H1 (cell line): ENCODE data around the gene OR2F2. TPM values are rescaled to one million over a fixed set of nuclear protein-coding genes. Genes with fewer than 3 reads are reported as not detected.

Experiments used
- CTCF ChIA-PET: fragments of 300-600 bp; sonication (Branson Sonifier 250); formaldehyde crosslinking; loops from one replicate; lab custom pipeline; 2021; ENCODE audit not compliant: partially characterized antibody; lab: Charles Lee
- POLR2A ChIA-PET: fragments of 300-600 bp; sonication (Branson Sonifier 250); formaldehyde crosslinking; loops from one replicate; lab custom pipeline; 2021; ENCODE audit warnings: inconsistent platforms; ENCODE audit not compliant: partially characterized antibody; lab: Charles Lee
- DNase-seq, 2 experiments: peaks; one replicate each; pipeline versions ENCODE4 v3.0.0 to v3.0.0-alpha.2; 2010 to 2022; ENCODE audit warnings: low spot score in 2 of 2, low read depth in 1 of 2, mixed read lengths in 1 of 2
- FAIRE-seq: peaks from 2 replicates; lab custom pipeline; 2011; peaks lifted over from hg19 to GRCh38; lab: Jason Lieb, UNC
- H2AFZ ChIP-seq: 2 replicates; pipeline ENCODE4 v1.8.1; 2012; ENCODE audit warnings: low read length, inconsistent platforms
- H2AK5ac ChIP-seq: 2 replicates; pipeline ENCODE4 v1.6.1; 2013; ENCODE audit warnings: low read depth, low read length
- H2BK120ac ChIP-seq: replicated peaks from 2 replicates; pipeline ENCODE3; 2013; ENCODE audit warnings: low read depth, low read length, inconsistent platforms
- H2BK12ac ChIP-seq: 2 replicates; pipeline ENCODE4 v1.6.1; 2013; ENCODE audit warnings: low read depth, low read length
- H2BK15ac ChIP-seq: 2 replicates; pipeline ENCODE4 v1.6.1; 2013; ENCODE audit warnings: low read length
- H2BK20ac ChIP-seq: 2 replicates; pipeline ENCODE4 v1.6.1; 2013; ENCODE audit warnings: low read length
- H2BK5ac ChIP-seq: 2 replicates; pipeline ENCODE4 v1.6.1; 2013; ENCODE audit warnings: low read depth, low read length
- H3K14ac ChIP-seq: 2 replicates; pipeline ENCODE4 v1.6.1; 2013; ENCODE audit warnings: inconsistent platforms; ENCODE audit not compliant: insufficient read length
- H3K18ac ChIP-seq: 2 replicates; pipeline ENCODE4 v1.6.1; 2013; ENCODE audit warnings: low read length; ENCODE audit errors: extremely low read depth
- H3K23ac ChIP-seq: 2 replicates; pipeline ENCODE4 v1.6.1; 2013; ENCODE audit warnings: inconsistent platforms; ENCODE audit not compliant: insufficient read length
- H3K23me2 ChIP-seq: 2 replicates; pipeline ENCODE4 v1.6.1; 2013; ENCODE audit warnings: low read depth, low read length
- H3K27ac ChIP-seq: 2 replicates; pipeline ENCODE4 v1.6.1; 2011; ENCODE audit warnings: low read depth, low read length, inconsistent platforms
- H3K27me3 ChIP-seq, 4 experiments: replicated peaks in 1 of 4; 1 replicate in 1 of 4; 2 replicates in 3 of 4; pipeline versions ENCODE4 v1.6.1 to v1.8.1; 2011 to 2013; ENCODE audit warnings: low read length in 3 of 4, mild to moderate bottlenecking in 3 of 4, inconsistent platforms in 2 of 4, mixed read lengths in 2 of 4, moderate library complexity in 1 of 4; ENCODE audit not compliant: control insufficient read depth in 3 of 4, insufficient read depth in 3 of 4; ENCODE audit errors: extremely low read depth in 1 of 4
- H3K36me3 ChIP-seq, 4 experiments: 2 replicates each; pipeline versions ENCODE4 v1.6.1 to v1.8.1; 2011 to 2013; ENCODE audit warnings: mild to moderate bottlenecking in 4 of 4, low read length in 3 of 4, moderate library complexity in 2 of 4, control low read depth in 1 of 4, inconsistent platforms in 1 of 4; ENCODE audit not compliant: insufficient read depth in 4 of 4, control insufficient read depth in 2 of 4
- H3K4ac ChIP-seq: replicated peaks from 2 replicates; pipeline ENCODE3; 2013; ENCODE audit warnings: low read length, low read depth, mixed read lengths, inconsistent platforms; ENCODE audit not compliant: insufficient read length
- H3K4me1 ChIP-seq, 4 experiments: replicated peaks in 1 of 4; 1 replicate in 1 of 4; 2 replicates in 3 of 4; pipeline versions ENCODE4 v1.6.1 to v1.8.1; 2011 to 2013; ENCODE audit warnings: low read length in 3 of 4, inconsistent platforms in 2 of 4, mixed read lengths in 1 of 4; ENCODE audit not compliant: insufficient read depth in 4 of 4, control insufficient read depth in 3 of 4
- H3K4me2 ChIP-seq, 2 experiments: 2 replicates each; pipeline versions ENCODE4 v1.6.1 to v1.8.1; 2011 to 2013; ENCODE audit warnings: low read depth in 2 of 2, low read length in 2 of 2, control low read depth in 1 of 2, inconsistent platforms in 1 of 2, mild to moderate bottlenecking in 1 of 2; ENCODE audit not compliant: insufficient read depth in 1 of 2
- H3K4me3 ChIP-seq, 4 experiments: fragments of 200-600, 300-600 bp in 1 of 4; sonication (generic), shearing (Covaris generic), sonication (Bioruptor Twin) in 1 of 4; 2 replicates each; pipeline versions ENCODE4 v1.5.1 to v1.8.1; 2011 to 2016; ENCODE audit warnings: low read length in 4 of 4, low read depth in 3 of 4, control low read depth in 2 of 4, inconsistent platforms in 2 of 4, mild to moderate bottlenecking in 2 of 4, mixed read lengths in 1 of 4, moderate library complexity in 1 of 4; ENCODE audit not compliant: insufficient read depth in 2 of 4; ENCODE audit errors: extremely low read depth in 1 of 4
- H3K56ac ChIP-seq: replicated peaks from 2 replicates; pipeline ENCODE3; 2013; ENCODE audit warnings: low read depth, mild to moderate bottlenecking, mixed read lengths, low read length, inconsistent platforms; ENCODE audit not compliant: insufficient read length
- H3K79me1 ChIP-seq: 2 replicates; pipeline ENCODE4 v1.6.1; 2013; ENCODE audit warnings: low read depth, low read length, control low read depth
- H3K79me2 ChIP-seq, 2 experiments: 2 replicates each; pipeline versions ENCODE4 v1.6.1 to v1.8.1; 2012 to 2013; ENCODE audit warnings: low read length in 2 of 2, mild to moderate bottlenecking in 2 of 2, inconsistent platforms in 1 of 2; ENCODE audit not compliant: insufficient read depth in 2 of 2, control insufficient read depth in 1 of 2
- H3K9ac ChIP-seq, 4 experiments: replicated peaks in 1 of 4; 1 replicate in 1 of 4; 2 replicates in 3 of 4; pipeline versions ENCODE4 v1.6.1 to v1.8.1; 2011 to 2013; ENCODE audit warnings: low read depth in 3 of 4, low read length in 3 of 4, control low read depth in 2 of 4, mild to moderate bottlenecking in 2 of 4, moderate library complexity in 2 of 4, inconsistent platforms in 1 of 4; ENCODE audit errors: extremely low read depth in 1 of 4
- H3K9me3 ChIP-seq, 2 experiments: 2 replicates each; pipeline versions ENCODE4 v1.6.1 to v1.8.1; 2012 to 2013; ENCODE audit warnings: mild to moderate bottlenecking in 2 of 2, moderate library complexity in 2 of 2, control low read depth in 1 of 2, inconsistent platforms in 1 of 2, low read depth in 1 of 2, low read length in 1 of 2, mixed read lengths in 1 of 2; ENCODE audit not compliant: insufficient read depth in 2 of 2
- H4K20me1 ChIP-seq, 2 experiments: replicated peaks in 1 of 2; 2 replicates each; pipeline versions ENCODE3 to v1.8.1; 2011 to 2013; ENCODE audit warnings: inconsistent platforms in 2 of 2, low read length in 2 of 2, mild to moderate bottlenecking in 1 of 2; ENCODE audit not compliant: insufficient read depth in 2 of 2, control insufficient read depth in 1 of 2
- H4K5ac ChIP-seq: 2 replicates; pipeline ENCODE4 v1.6.1; 2013; ENCODE audit warnings: low read length, low read depth, mixed read lengths, inconsistent platforms; ENCODE audit not compliant: insufficient read length
- H4K8ac ChIP-seq: 2 replicates; pipeline ENCODE4 v1.8.0; 2013; ENCODE audit warnings: mild to moderate bottlenecking, moderate library complexity, low read length, inconsistent platforms; ENCODE audit not compliant: insufficient read depth; ENCODE audit errors: extremely low read depth
- H4K91ac ChIP-seq: replicated peaks from 2 replicates; pipeline ENCODE3; 2013; ENCODE audit warnings: low read length, mixed read lengths, inconsistent platforms; ENCODE audit not compliant: insufficient read length
- ASH2L ChIP-seq: fragments of 200-600, 300-600 bp; sonication (generic); IDR thresholded peaks from one replicate; pipeline ENCODE4 v1.7.1; 2017; ENCODE audit warnings: low read length
- BRCA1 ChIP-seq: IDR thresholded peaks from 2 replicates; pipeline ENCODE4 v1.6.1; 2012; ENCODE audit warnings: low read depth, low read length, improper control_type of control experiment
- CBX5 ChIP-seq: fragments of 300-800, 300-1000 bp; sonication (generic); IDR thresholded peaks from 2 replicates; pipeline ENCODE4 v1.7.1; 2016; ENCODE audit warnings: antibody characterized with exemption, low read length, low read depth
- CHD2 ChIP-seq: IDR thresholded peaks from 2 replicates; pipeline ENCODE4 v1.6.1; 2012; ENCODE audit warnings: low read length, improper control_type of control experiment
- CTBP2 ChIP-seq: IDR thresholded peaks from 2 replicates; pipeline ENCODE4 v1.7.0; 2011; ENCODE audit warnings: borderline replicate concordance, mild to moderate bottlenecking, moderate library complexity, mixed read lengths, low read length; ENCODE audit not compliant: insufficient read depth, insufficient read length
- CTCF ChIP-seq, 3 experiments: IDR thresholded peaks; 1 replicate in 2 of 3; 2 replicates in 1 of 3; pipeline versions ENCODE4 v1.5.1 to v1.6.1; 2011; ENCODE audit warnings: low read length in 3 of 3, mild to moderate bottlenecking in 3 of 3, inconsistent platforms in 2 of 3, low read depth in 1 of 3, moderate library complexity in 1 of 3; ENCODE audit not compliant: insufficient read depth in 1 of 3; ENCODE audit errors: control extremely low read depth in 1 of 3
- EGR1 ChIP-seq: IDR thresholded peaks from 2 replicates; pipeline ENCODE4 v1.6.1; 2011; ENCODE audit warnings: low read depth, low read length, borderline replicate concordance
- KDM4A ChIP-seq: IDR thresholded peaks from one replicate; pipeline ENCODE4 v1.7.1; 2012; ENCODE audit warnings: low read depth, mild to moderate bottlenecking, moderate library complexity, low read length, inconsistent platforms; ENCODE audit not compliant: severe bottlenecking
- KDM5A ChIP-seq: fragments of 200-600 bp; IDR thresholded peaks from 2 replicates; pipeline ENCODE4 v1.7.1; 2012; ENCODE audit warnings: mild to moderate bottlenecking, low read length, inconsistent platforms, mixed read lengths
- NRF1 ChIP-seq: IDR thresholded peaks from 2 replicates; pipeline ENCODE4 v1.6.1; 2011; ENCODE audit warnings: mild to moderate bottlenecking, low read depth, low read length, improper control_type of control experiment
- POLR2A ChIP-seq, 2 experiments: IDR thresholded peaks; 1 replicate in 1 of 2; 2 replicates in 1 of 2; pipeline ENCODE4 v1.6.1; 2011; ENCODE audit warnings: low read depth in 2 of 2, low read length in 2 of 2, mild to moderate bottlenecking in 2 of 2; ENCODE audit errors: control extremely low read depth in 1 of 2
- SP1 ChIP-seq: IDR thresholded peaks from 2 replicates; pipeline ENCODE4 v1.6.1; 2011; ENCODE audit warnings: low read depth, low read length
- SP4 ChIP-seq: IDR thresholded peaks from 2 replicates; pipeline ENCODE4 v1.6.1; 2012; ENCODE audit warnings: low read length, inconsistent platforms
- WGBS, 2 experiments: shearing (Covaris generic) in 1 of 2; methylation state at CpG; one replicate each; pipeline versions ENCODE4 v1.1.6 to v1.1.7; 2013 to 2015; ENCODE audit warnings: low lambda C conversion rate in 2 of 2, mixed read lengths in 2 of 2, inconsistent platforms in 1 of 2, low coverage in 1 of 2, missing lambda C conversion rate in 1 of 2; ENCODE audit not compliant: insufficient replicate concordance in 2 of 2, insufficient coverage in 1 of 2, insufficient read length in 1 of 2; ENCODE audit errors: extremely low coverage in 1 of 2, missing lambda C conversion rate in 1 of 2; 5-methylcytosine and 5-hydroxymethylcytosine counted together
- polyA plus RNA-seq, 7 experiments: library from polyadenylated mRNA; depleted of rRNA in 3 of 7; stranded (reverse) in 5 of 7; unstranded in 2 of 7; fragments of >200 nt in 5 of 7; fragments of 200-250 nt in 2 of 7; gene quantifications; 1 replicate in 5 of 7; 2 replicates in 1 of 7; 4 replicates in 1 of 7; pipeline versions ENCODE4 v1.2.1 to v1.2.3, GENCODE V29; 2011 to 2013; ENCODE audit warnings: missing spikeins in 2 of 7, mixed read lengths in 2 of 7
- total RNA-seq: library from RNA; stranded (reverse); fragmentation: NEBNext Ultra II Directional; extraction: Animal tissue kit (Norgen Biotek cat#: 25700); gene quantifications from 2 replicates; pipeline ENCODE4 v1.2.1, GENCODE V29; 2021

Gene OR2F2
- total and polyA plus RNA-seq, 2 of the 8 experiments (the other 6 are each of a cell fraction or from before 2014, with no cell fraction given) = not detected

- Histone ChIP-seq H3K9me3 (no peaks in the 10 kb centered on the region), H3K56ac (no peak overlapping the region), H2BK12ac (no peak overlapping the region), H2AFZ (peak overlapping the region; percentile 84), H2BK120ac (no peak overlapping the region), H3K23me2 (no peaks in the 10 kb centered on the region), H3K14ac (no peak overlapping the region), H3K79me2 (no peaks in the 10 kb centered on the region), H2BK15ac (no peak overlapping the region), H3K4me2 (no peak overlapping the region), H2AK5ac (no peak overlapping the region), H3K27ac (no peak overlapping the region), H2BK5ac (no peak overlapping the region), H3K36me3 (no peaks in the 10 kb centered on the region), H3K79me1 (no peaks in the 10 kb centered on the region), H2BK20ac (no peak overlapping the region), H3K18ac (no peak overlapping the region), H4K20me1 (no peaks in the 10 kb centered on the region), H3K4ac (no peak overlapping the region), H3K23ac (no peak overlapping the region), H4K8ac (no peak overlapping the region), H3K9ac (no peak overlapping the region), H3K4me3 (no peak overlapping the region), H3K27me3 (no peaks in the 10 kb centered on the region), H4K5ac (no peak overlapping the region), H3K4me1 (no peaks in the 10 kb centered on the region), H4K91ac (no peak overlapping the region)
- no peak for DNase-seq
- 100% methylated on average over 1 of the region's 1 CpG; no CpG with 5 or more reads in 1 of the 2 experiments for WGBS, 2 experiments
- no peak for FAIRE-seq
- ChIA-PET CTCF (interaction anchor here (1.3 kb wide), 1 partner anchor 33 kb away, joined by 3 read pairs; no protein-coding TSS in a partner anchor), POLR2A (no interaction called here)
- TF ChIP-seq POLR2A (IDR thresholded peaks at IDR 0.05; ENCODE audit: control extremely low read depth in 1 of 2, low read depth in 2 of 2, low read length in 2 of 2) = no peak
- no peak for TF ChIP-seq EGR1
- no peak for TF ChIP-seq ASH2L
- TF ChIP-seq SP1 = no peak
- no peak for TF ChIP-seq CBX5
- no peak for TF ChIP-seq CTCF (IDR thresholded peaks at IDR 0.05; ENCODE audit: control extremely low read depth in 1 of 3, insufficient read depth in 1 of 3, low read depth in 1 of 3, low read length in 3 of 3)
- no peak for TF ChIP-seq CTBP2
- TF ChIP-seq NRF1 = no peak
- TF ChIP-seq SP4 = no peak
- no peak for TF ChIP-seq BRCA1
- TF ChIP-seq KDM5A = no peak
- no peak for TF ChIP-seq CHD2
- no peak for TF ChIP-seq KDM4A
Observed at GRCh38 chr7:143924851-143925250, 10.2 kb upstream of the OR2F2 start.
